ENCODE results near the gene C22orf23.

C22orf23 gene

GRCh38 chr22:37970864-37971263 lies 17.5 kb upstream of the C22orf23 start:
- Histone ChIP-seq H3K4me3 (ENCODE audit: low read depth, low read length) (no peak overlapping the region), H3K9me3 (ENCODE audit: control insufficient read depth, insufficient read depth, low read depth, low read length) (no peaks in the 10 kb centered on the region), H3K27ac (ENCODE audit: extremely low read depth, low read depth, low read length) (no peak overlapping the region), H3K4me1 (ENCODE audit: control insufficient read depth, insufficient read depth, low read length) (no peaks in the 10 kb centered on the region), H3K36me3 (ENCODE audit: control insufficient read depth in 2 of 2, insufficient read depth in 1 of 2, low read length in 2 of 2) (peaks cover 7 to 46% of the 10 kb centered on the region in 2 experiments)
- ChIA-PET CTCF (interaction anchor here (0.6 to 2.3 kb wide), 5 partner anchors 19 to 1392 kb away, joined by 3 to 14 read pairs (median 3); no protein-coding TSS in a partner anchor), POLR2A (interaction anchor here (0.6 to 0.9 kb wide), 2 partner anchors 25 to 55 kb away, joined by 3 read pairs; no protein-coding TSS in a partner anchor)
- TF ChIP-seq ZFHX2 (tag by site-specific recombination; conservative IDR thresholded peaks at IDR 0.05) (no peak), ZNF26 (tag by site-specific recombination; IDR thresholded peaks at IDR 0.05) (no peak), ZNF626 (tag by site-specific recombination; IDR thresholded peaks at IDR 0.05) (no peak), TRIM28 (IDR thresholded peaks at IDR 0.05; ENCODE audit: borderline replicate concordance, low read length) (no peak), HOXC10 (CRISPR knock-in tag; IDR thresholded peaks at IDR 0.05) (no peak), ZNF670 (tag by site-specific recombination; IDR thresholded peaks at IDR 0.05; ENCODE audit: low read depth) (no peak), ATF2 (tag by site-specific recombination; IDR thresholded peaks at IDR 0.05; ENCODE audit: low read depth) (no peak), ZNF366 (tag by site-specific recombination; conservative IDR thresholded peaks at IDR 0.05) (no peak), ZNF571 (tag by site-specific recombination; IDR thresholded peaks at IDR 0.05) (no peak), ZNF600 (tag by site-specific recombination; IDR thresholded peaks at IDR 0.05) (no peak), ZNF596 (tag by site-specific recombination; IDR thresholded peaks at IDR 0.05) (no peak), ZNF449 (tag by site-specific recombination; IDR thresholded peaks at IDR 0.05) (no peak), ZNF202 (tag by site-specific recombination; IDR thresholded peaks at IDR 0.05; ENCODE audit: borderline replicate concordance) (no peak), CTCF (tag by site-specific recombination; IDR thresholded peaks at IDR 0.05) (no peak), ZNF704 (tag by site-specific recombination; IDR thresholded peaks at IDR 0.05) (no peak), FEZF1 (tag by site-specific recombination; IDR thresholded peaks at IDR 0.05) (no peak), ZNF416 (tag by site-specific recombination; IDR thresholded peaks at IDR 0.05) (no peak), PRDM2 (tag by site-specific recombination; IDR thresholded peaks at IDR 0.05; ENCODE audit: borderline replicate concordance) (no peak)
